Calu3 (cell line): Measurements from ENCODE around the gene FAM228B. TPM values are rescaled to one million over a fixed set of nuclear protein-coding genes. Genes with fewer than 3 reads are reported as not detected.

Experiments
- BruUV-seq: library from RNA; stranded (reverse); fragments of 400-500 nt; replicated peaks from 2 replicates; lab custom pipeline; 2021; lab: Mats Ljungman, UMichigan
- CTCF ChIA-PET: fragments of 300-600 bp; sonication (Branson Sonifier 250); formaldehyde crosslinking; loops from one replicate; lab custom pipeline; 2022; ENCODE audit warnings: antibody characterized with exemption; lab: Charles Lee
- DNase-seq: peaks from one replicate; pipeline ENCODE4 v3.0.0; 2022
- H3K27ac Mint-ChIP-seq: one replicate; pipeline ENCODE4 v1.8.0; 2022; ENCODE audit warnings: mixed read lengths; ENCODE audit not compliant: unreplicated experiment
- H3K27me3 Mint-ChIP-seq: one replicate; pipeline ENCODE4 v1.8.0; 2022; ENCODE audit warnings: mixed read lengths; ENCODE audit not compliant: unreplicated experiment
- H3K36me3 Mint-ChIP-seq: one replicate; pipeline ENCODE4 v1.8.0; 2022; ENCODE audit warnings: mild to moderate bottlenecking, moderate library complexity, mixed read lengths; ENCODE audit not compliant: insufficient read depth, unreplicated experiment
- H3K4me1 Mint-ChIP-seq: one replicate; pipeline ENCODE4 v1.8.0; 2022; ENCODE audit warnings: mild to moderate bottlenecking, low read depth, mixed read lengths; ENCODE audit not compliant: unreplicated experiment
- H3K4me3 Mint-ChIP-seq: one replicate; pipeline ENCODE4 v1.8.0; 2022; ENCODE audit warnings: mild to moderate bottlenecking, low read depth, moderate library complexity, mixed read lengths; ENCODE audit not compliant: unreplicated experiment
- H3K9me3 Mint-ChIP-seq: one replicate; pipeline ENCODE4 v1.8.0; 2022; ENCODE audit warnings: low read depth, mixed read lengths; ENCODE audit not compliant: unreplicated experiment
- CTCF ChIP-seq: fragments of 200-600 bp; IDR thresholded peaks from one replicate; pipeline ENCODE4 v1.8.0; 2022; ENCODE audit warnings: antibody characterized with exemption; ENCODE audit not compliant: unreplicated experiment
- intact Hi-C: fragments of 100-400 bp; cut with micrococcal nuclease; formaldehyde crosslinking; loops from one replicate; pipeline ENCODE4 v1.10.0; 2022; ENCODE audit not compliant: unreplicated experiment
- total RNA-seq: library from RNA; stranded (reverse); gene quantifications from 2 replicates; pipeline ENCODE4 v1.2.3, GENCODE V29; 2022

The FAM228B gene
- total RNA-seq, 1 experiment from 2014 or later, result 8.3 TPM

GRCh38 chr2:24121469-24121868 is 1.8 kb upstream of the FAM228B start:
- Mint-ChIP-seq H3K27ac (no peak overlapping the region), H3K27me3 (no peaks in the 10 kb centered on the region), H3K4me1 (peaks cover 13% of the 10 kb centered on the region), H3K9me3 (no peaks in the 10 kb centered on the region), H3K36me3 (peaks cover 20% of the 10 kb centered on the region), H3K4me3 (no peak overlapping the region)
- DNase-seq, result no peak
- BruUV-seq, result no TSS peak
- CTCF ChIA-PET, result interaction anchor here (0.8 kb wide), 1 partner anchor 37 kb away, joined by 4 read pairs; the partner anchor contains the start of gene TP53I3
- no peak for TF ChIP-seq CTCF
- intact Hi-C loops, result no loop called here

GRCh38 chr2:24122366-24123194 is 689 bp upstream of the FAM228B start:
- CTCF ChIA-PET, result interaction anchor here (0.8 to 1.5 kb wide), 2 partner anchors 38 to 39 kb away, joined by 4 to 5 read pairs; partner anchors contain the start of gene TP53I3

GRCh38 chr2:24123922-24124580 is 782 bp downstream of the FAM228B start:
- CTCF ChIA-PET, result interaction anchor here (1.5 kb wide), 1 partner anchor 40 kb away, joined by 5 read pairs; the partner anchor contains the start of gene TP53I3
- H3K4me3 Mint-ChIP-seq, result peak overlapping the region; percentile 88
- TF ChIP-seq CTCF, result no peak
- TSS peak; percentile 31 for BruUV-seq
- DNase-seq, result no peak
- H3K4me1 Mint-ChIP-seq, result peaks cover 13% of the 10 kb centered on the region
- H3K27me3 Mint-ChIP-seq, result no peaks in the 10 kb centered on the region
- no peaks in the 10 kb centered on the region for H3K9me3 Mint-ChIP-seq
- intact Hi-C loops, result no loop called here
- H3K27ac Mint-ChIP-seq, result peak overlapping the region; percentile 79
- H3K36me3 Mint-ChIP-seq, result peaks cover 20% of the 10 kb centered on the region

More at GRCh38 chr2:24122366-24123194, 689 bp upstream of the FAM228B start:
- Mint-ChIP-seq H3K9me3 (no peaks in the 10 kb centered on the region), H3K4me3 (peak overlapping the region; percentile 88), H3K27me3 (no peaks in the 10 kb centered on the region), H3K4me1 (peaks cover 13% of the 10 kb centered on the region), H3K27ac (peak overlapping the region; percentile 73), H3K36me3 (peaks cover 20% of the 10 kb centered on the region)
- TSS peak; percentile 72 for BruUV-seq
- no peak for TF ChIP-seq CTCF
- intact Hi-C loops, result no loop called here
- no peak for DNase-seq

- Mint-ChIP-seq H3K4me3 (no peak overlapping the region), H3K9me3 (no peaks in the 10 kb centered on the region), H3K4me1 (peaks cover 13% of the 10 kb centered on the region), H3K27me3 (no peaks in the 10 kb centered on the region), H3K36me3 (peaks cover 20% of the 10 kb centered on the region), H3K27ac (no peak overlapping the region)
- no peak for DNase-seq
- BruUV-seq, result no TSS peak
- CTCF ChIA-PET, result interaction anchor here (0.7 kb wide), 1 partner anchor 451 kb away, joined by 6 read pairs; no protein-coding TSS in a partner anchor
- intact Hi-C loops, result no loop called here
- no peak for TF ChIP-seq CTCF
These were observed 2.7 kb downstream of the FAM228B start for GRCh38 chr2:24125956-24126355.
